Astrocyte of the cerebellum (primary cell): Measurements from ENCODE around the gene DNAI4.
A peak's percentile ranks its signal among the peaks of the same experiment; 100 is the strongest.

Experiments
- DNase-seq: peaks from one replicate; pipeline ENCODE4 v3.0.0-alpha.2; 2011; ENCODE audit warnings: low read depth
- H3K4me3 ChIP-seq: 2 replicates; pipeline ENCODE4 v1.5.1; 2011; ENCODE audit warnings: mild to moderate bottlenecking, low read depth, low read length, moderate library complexity
- CTCF ChIP-seq: IDR thresholded peaks from 2 replicates; pipeline ENCODE4 v1.5.1; 2012; ENCODE audit warnings: low read length, low read depth, moderate library complexity, mild to moderate bottlenecking; ENCODE audit errors: missing control alignments
- in situ Hi-C: cut with HindIII; loops from 2 replicates; pipeline ENCODE4 v1.10.0; 2017; ENCODE audit warnings: low sequenced_read_pairs

The DNAI4 gene

GRCh38 chr1:66764994-66765578 is 159.6 kb downstream of the DNAI4 start:
- peak; percentile 58 for DNase-seq
- in situ Hi-C loops = no loop called here
- TF ChIP-seq CTCF = peak; percentile 59

More at GRCh38 chr1:66764994-66765578, 159.6 kb downstream of the DNAI4 start:
- H3K4me3 ChIP-seq = no peak overlapping the region
